ENCODE results near the gene SYNE2. TPM values are rescaled to one million over a fixed set of nuclear protein-coding genes. Genes with fewer than 3 reads are reported as not detected.

The SYNE2 gene
- total and polyA plus RNA-seq, 2 of the 8 experiments (the other 6 are each of a cell fraction or from before 2014, with no cell fraction given), result 32.6 to 46.1 TPM

GRCh38 chr14:64238631-64239030 lies 385.8 kb downstream of the SYNE2 start (continued):
- TF ChIP-seq, protein P1, sequence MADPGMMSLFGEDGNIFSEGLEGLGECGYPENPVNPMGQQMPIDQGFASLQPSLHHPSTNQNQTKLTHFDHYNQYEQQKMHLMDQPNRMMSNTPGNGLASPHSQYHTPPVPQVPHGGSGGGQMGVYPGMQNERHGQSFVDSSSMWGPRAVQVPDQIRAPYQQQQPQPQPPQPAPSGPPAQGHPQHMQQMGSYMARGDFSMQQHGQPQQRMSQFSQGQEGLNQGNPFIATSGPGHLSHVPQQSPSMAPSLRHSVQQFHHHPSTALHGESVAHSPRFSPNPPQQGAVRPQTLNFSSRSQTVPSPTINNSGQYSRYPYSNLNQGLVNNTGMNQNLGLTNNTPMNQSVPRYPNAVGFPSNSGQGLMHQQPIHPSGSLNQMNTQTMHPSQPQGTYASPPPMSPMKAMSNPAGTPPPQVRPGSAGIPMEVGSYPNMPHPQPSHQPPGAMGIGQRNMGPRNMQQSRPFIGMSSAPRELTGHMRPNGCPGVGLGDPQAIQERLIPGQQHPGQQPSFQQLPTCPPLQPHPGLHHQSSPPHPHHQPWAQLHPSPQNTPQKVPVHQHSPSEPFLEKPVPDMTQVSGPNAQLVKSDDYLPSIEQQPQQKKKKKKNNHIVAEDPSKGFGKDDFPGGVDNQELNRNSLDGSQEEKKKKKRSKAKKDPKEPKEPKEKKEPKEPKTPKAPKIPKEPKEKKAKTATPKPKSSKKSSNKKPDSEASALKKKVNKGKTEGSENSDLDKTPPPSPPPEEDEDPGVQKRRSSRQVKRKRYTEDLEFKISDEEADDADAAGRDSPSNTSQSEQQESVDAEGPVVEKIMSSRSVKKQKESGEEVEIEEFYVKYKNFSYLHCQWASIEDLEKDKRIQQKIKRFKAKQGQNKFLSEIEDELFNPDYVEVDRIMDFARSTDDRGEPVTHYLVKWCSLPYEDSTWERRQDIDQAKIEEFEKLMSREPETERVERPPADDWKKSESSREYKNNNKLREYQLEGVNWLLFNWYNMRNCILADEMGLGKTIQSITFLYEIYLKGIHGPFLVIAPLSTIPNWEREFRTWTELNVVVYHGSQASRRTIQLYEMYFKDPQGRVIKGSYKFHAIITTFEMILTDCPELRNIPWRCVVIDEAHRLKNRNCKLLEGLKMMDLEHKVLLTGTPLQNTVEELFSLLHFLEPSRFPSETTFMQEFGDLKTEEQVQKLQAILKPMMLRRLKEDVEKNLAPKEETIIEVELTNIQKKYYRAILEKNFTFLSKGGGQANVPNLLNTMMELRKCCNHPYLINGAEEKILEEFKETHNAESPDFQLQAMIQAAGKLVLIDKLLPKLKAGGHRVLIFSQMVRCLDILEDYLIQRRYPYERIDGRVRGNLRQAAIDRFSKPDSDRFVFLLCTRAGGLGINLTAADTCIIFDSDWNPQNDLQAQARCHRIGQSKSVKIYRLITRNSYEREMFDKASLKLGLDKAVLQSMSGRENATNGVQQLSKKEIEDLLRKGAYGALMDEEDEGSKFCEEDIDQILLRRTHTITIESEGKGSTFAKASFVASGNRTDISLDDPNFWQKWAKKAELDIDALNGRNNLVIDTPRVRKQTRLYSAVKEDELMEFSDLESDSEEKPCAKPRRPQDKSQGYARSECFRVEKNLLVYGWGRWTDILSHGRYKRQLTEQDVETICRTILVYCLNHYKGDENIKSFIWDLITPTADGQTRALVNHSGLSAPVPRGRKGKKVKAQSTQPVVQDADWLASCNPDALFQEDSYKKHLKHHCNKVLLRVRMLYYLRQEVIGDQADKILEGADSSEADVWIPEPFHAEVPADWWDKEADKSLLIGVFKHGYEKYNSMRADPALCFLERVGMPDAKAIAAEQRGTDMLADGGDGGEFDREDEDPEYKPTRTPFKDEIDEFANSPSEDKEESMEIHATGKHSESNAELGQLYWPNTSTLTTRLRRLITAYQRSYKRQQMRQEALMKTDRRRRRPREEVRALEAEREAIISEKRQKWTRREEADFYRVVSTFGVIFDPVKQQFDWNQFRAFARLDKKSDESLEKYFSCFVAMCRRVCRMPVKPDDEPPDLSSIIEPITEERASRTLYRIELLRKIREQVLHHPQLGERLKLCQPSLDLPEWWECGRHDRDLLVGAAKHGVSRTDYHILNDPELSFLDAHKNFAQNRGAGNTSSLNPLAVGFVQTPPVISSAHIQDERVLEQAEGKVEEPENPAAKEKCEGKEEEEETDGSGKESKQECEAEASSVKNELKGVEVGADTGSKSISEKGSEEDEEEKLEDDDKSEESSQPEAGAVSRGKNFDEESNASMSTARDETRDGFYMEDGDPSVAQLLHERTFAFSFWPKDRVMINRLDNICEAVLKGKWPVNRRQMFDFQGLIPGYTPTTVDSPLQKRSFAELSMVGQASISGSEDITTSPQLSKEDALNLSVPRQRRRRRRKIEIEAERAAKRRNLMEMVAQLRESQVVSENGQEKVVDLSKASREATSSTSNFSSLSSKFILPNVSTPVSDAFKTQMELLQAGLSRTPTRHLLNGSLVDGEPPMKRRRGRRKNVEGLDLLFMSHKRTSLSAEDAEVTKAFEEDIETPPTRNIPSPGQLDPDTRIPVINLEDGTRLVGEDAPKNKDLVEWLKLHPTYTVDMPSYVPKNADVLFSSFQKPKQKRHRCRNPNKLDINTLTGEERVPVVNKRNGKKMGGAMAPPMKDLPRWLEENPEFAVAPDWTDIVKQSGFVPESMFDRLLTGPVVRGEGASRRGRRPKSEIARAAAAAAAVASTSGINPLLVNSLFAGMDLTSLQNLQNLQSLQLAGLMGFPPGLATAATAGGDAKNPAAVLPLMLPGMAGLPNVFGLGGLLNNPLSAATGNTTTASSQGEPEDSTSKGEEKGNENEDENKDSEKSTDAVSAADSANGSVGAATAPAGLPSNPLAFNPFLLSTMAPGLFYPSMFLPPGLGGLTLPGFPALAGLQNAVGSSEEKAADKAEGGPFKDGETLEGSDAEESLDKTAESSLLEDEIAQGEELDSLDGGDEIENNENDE (IDR thresholded peaks at IDR 0.05; ENCODE audit: insufficient replicate concordance, low read length), result no peak
- TF ChIP-seq, protein P2, sequence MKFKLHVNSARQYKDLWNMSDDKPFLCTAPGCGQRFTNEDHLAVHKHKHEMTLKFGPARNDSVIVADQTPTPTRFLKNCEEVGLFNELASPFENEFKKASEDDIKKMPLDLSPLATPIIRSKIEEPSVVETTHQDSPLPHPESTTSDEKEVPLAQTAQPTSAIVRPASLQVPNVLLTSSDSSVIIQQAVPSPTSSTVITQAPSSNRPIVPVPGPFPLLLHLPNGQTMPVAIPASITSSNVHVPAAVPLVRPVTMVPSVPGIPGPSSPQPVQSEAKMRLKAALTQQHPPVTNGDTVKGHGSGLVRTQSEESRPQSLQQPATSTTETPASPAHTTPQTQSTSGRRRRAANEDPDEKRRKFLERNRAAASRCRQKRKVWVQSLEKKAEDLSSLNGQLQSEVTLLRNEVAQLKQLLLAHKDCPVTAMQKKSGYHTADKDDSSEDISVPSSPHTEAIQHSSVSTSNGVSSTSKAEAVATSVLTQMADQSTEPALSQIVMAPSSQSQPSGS (IDR thresholded peaks at IDR 0.05; ENCODE audit: low read length), result no peak
- TF ChIP-seq RAD21 (IDR thresholded peaks at IDR 0.05 in 1 of 2, conservative IDR thresholded peaks at IDR 0.05 in 1 of 2; ENCODE audit: low read depth in 2 of 2, low read length in 2 of 2), result no peak
- TF ChIP-seq CHD2 (IDR thresholded peaks at IDR 0.05; ENCODE audit: low read length), result no peak

Data from H1 (cell line).